ENCODE data around the gene DIAPH2. TPM values are rescaled to one million over a fixed set of nuclear protein-coding genes. Genes with fewer than 3 reads are reported as not detected.

DIAPH2 gene
- total and polyA plus RNA-seq, 2 donors (not counting 1 experiment from before 2014, with no cell fraction given), result 4.2 to 32.4 TPM

DNA sequence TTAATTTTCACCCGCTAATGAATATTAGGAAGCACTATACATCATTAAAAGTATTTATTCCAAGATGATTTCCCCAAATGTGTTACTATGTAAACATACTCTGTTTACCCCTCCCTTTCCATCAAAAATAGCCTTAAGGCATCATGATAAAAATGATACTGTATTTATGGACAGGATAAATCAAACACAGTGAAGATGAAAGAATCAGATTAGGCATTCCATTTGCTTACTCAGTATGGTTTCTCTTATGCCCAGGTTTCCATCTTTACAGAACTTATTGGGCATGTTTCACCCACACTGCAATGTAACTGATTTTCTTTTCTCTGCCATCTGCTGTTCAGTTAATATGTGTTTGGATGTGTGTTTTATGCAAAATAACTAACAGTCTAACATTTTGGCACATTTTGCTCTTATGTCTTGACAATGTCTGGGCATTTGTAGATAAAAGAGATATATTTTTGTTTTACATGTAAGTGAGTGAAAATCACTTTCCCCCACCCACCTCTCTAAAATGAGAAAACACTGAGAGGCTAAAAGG is 644.3 kb downstream of the DIAPH2 start:
- Histone ChIP-seq H2AFZ (ENCODE audit: insufficient read depth, low read depth, low read length, poor library complexity, severe bottlenecking) (no peak overlapping the region), H3K9me3 (ENCODE audit: control extremely low read depth in 1 of 3, control insufficient read depth in 2 of 3, insufficient read depth in 1 of 3, low read length in 2 of 3) (no peaks in the 10 kb centered on the region), H3K36me3 (replicated peaks in 1 of 2; ENCODE audit: control extremely low read depth in 1 of 2, control insufficient read depth in 1 of 2, extremely low read depth in 1 of 2, insufficient read depth in 2 of 2, low read length in 1 of 2) (no peaks in the 10 kb centered on the region), H3K9ac (ENCODE audit: low read length) (no peak overlapping the region), H3K27me3 (replicated peaks in 1 of 4; ENCODE audit: control extremely low read depth in 1 of 4, control insufficient read depth in 3 of 4, insufficient read depth in 4 of 4, low read length in 3 of 4) (no peaks in the 10 kb centered on the region), H3K79me2 (ENCODE audit: control insufficient read depth, insufficient read depth, low read length) (no peaks in the 10 kb centered on the region), H3K4me3 (ENCODE audit: control extremely low read depth in 1 of 5, extremely low read depth in 1 of 5, insufficient read depth in 1 of 5, low read depth in 2 of 5, low read length in 4 of 5) (no peak overlapping the region), H3K4me1 (ENCODE audit: control insufficient read depth in 2 of 2, insufficient read depth in 2 of 2, low read length in 2 of 2) (peaks cover 6% of the 10 kb centered on the region in 2 donors), H4K20me1 (ENCODE audit: control insufficient read depth, insufficient read depth, low read length, poor library complexity, severe bottlenecking) (no peaks in the 10 kb centered on the region), H3K4me2 (replicated peaks; ENCODE audit: low read depth, low read length, poor library complexity, severe bottlenecking) (no peak overlapping the region), H3K27ac (ENCODE audit: low read length in 2 of 2) (no peak overlapping the region)
- intact Hi-C loops (cut with micrococcal nuclease), result no loop called here
- H3K4me1 Mint-ChIP-seq, result peaks cover 12% of the 10 kb centered on the region
- H3K9me3 Mint-ChIP-seq (ENCODE audit: insufficient read depth), result no peaks in the 10 kb centered on the region
- DNase-seq (no peak), ATAC-seq (ENCODE audit: low read depth) (no peak)
- no CpG with 5 or more reads among the region's 1 CpG for WGBS (ENCODE audit: insufficient coverage)
- CTCF ChIA-PET, result no interaction called here
- no peak overlapping the region for H3K27ac Mint-ChIP-seq
- no peak overlapping the region for H3K4me3 Mint-ChIP-seq
- no peak for TF ChIP-seq EZH2 (IDR thresholded peaks at IDR 0.05; ENCODE audit: borderline replicate concordance, insufficient read depth, low read depth, low read length, poor library complexity, severe bottlenecking)
- TF ChIP-seq, protein P1, sequence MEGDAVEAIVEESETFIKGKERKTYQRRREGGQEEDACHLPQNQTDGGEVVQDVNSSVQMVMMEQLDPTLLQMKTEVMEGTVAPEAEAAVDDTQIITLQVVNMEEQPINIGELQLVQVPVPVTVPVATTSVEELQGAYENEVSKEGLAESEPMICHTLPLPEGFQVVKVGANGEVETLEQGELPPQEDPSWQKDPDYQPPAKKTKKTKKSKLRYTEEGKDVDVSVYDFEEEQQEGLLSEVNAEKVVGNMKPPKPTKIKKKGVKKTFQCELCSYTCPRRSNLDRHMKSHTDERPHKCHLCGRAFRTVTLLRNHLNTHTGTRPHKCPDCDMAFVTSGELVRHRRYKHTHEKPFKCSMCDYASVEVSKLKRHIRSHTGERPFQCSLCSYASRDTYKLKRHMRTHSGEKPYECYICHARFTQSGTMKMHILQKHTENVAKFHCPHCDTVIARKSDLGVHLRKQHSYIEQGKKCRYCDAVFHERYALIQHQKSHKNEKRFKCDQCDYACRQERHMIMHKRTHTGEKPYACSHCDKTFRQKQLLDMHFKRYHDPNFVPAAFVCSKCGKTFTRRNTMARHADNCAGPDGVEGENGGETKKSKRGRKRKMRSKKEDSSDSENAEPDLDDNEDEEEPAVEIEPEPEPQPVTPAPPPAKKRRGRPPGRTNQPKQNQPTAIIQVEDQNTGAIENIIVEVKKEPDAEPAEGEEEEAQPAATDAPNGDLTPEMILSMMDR (IDR thresholded peaks at IDR 0.05), result no peak
- POLR2A ChIA-PET, result no interaction called here
- no peaks in the 10 kb centered on the region for H3K27me3 Mint-ChIP-seq

DNA sequence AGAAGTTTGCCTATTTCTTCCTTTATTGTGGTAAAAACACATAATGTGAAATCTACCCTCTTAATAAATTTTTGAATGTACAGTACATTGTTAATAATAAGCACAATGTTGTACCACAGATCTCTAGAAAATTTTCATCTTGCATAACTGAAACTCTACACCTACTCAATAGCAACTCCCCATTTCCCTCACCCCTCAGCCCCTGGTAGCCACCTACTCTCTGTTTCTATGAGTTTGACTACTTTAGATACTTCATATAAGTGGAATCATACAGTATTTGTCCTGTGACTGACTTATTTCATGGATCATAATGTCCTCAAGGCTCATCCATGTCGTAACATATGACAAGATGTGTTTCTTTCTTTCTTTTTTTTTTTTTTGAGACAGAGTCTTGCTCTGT is 645.5 kb downstream of the DIAPH2 start:
- no peak for DNase-seq
- no peaks in the 10 kb centered on the region for H3K9me3 Mint-ChIP-seq (ENCODE audit: insufficient read depth)
- no peak overlapping the region for H3K4me3 Mint-ChIP-seq
- H3K4me1 Mint-ChIP-seq, result peaks cover 13% of the 10 kb centered on the region
- Histone ChIP-seq H3K4me3 (ENCODE audit: control extremely low read depth in 1 of 5, extremely low read depth in 1 of 5, insufficient read depth in 1 of 5, low read depth in 2 of 5, low read length in 4 of 5) (no peak overlapping the region), H3K4me1 (ENCODE audit: control insufficient read depth in 2 of 2, insufficient read depth in 2 of 2, low read length in 2 of 2) (peaks cover 6% of the 10 kb centered on the region in 2 donors), H3K27me3 (replicated peaks in 1 of 4; ENCODE audit: control extremely low read depth in 1 of 4, control insufficient read depth in 3 of 4, insufficient read depth in 4 of 4, low read length in 3 of 4) (no peaks in the 10 kb centered on the region), H3K9ac (ENCODE audit: low read length) (no peak overlapping the region), H3K9me3 (ENCODE audit: control extremely low read depth in 1 of 3, control insufficient read depth in 2 of 3, insufficient read depth in 1 of 3, low read length in 2 of 3) (no peaks in the 10 kb centered on the region), H4K20me1 (ENCODE audit: control insufficient read depth, insufficient read depth, low read length, poor library complexity, severe bottlenecking) (no peaks in the 10 kb centered on the region), H3K4me2 (replicated peaks; ENCODE audit: low read depth, low read length, poor library complexity, severe bottlenecking) (no peak overlapping the region), H3K79me2 (ENCODE audit: control insufficient read depth, insufficient read depth, low read length) (no peaks in the 10 kb centered on the region), H3K36me3 (replicated peaks in 1 of 2; ENCODE audit: control extremely low read depth in 1 of 2, control insufficient read depth in 1 of 2, extremely low read depth in 1 of 2, insufficient read depth in 2 of 2, low read length in 1 of 2) (no peaks in the 10 kb centered on the region), H2AFZ (ENCODE audit: insufficient read depth, low read depth, low read length, poor library complexity, severe bottlenecking) (no peak overlapping the region), H3K27ac (ENCODE audit: low read length in 2 of 2) (no peak overlapping the region)
- WGBS (ENCODE audit: insufficient coverage), result no CpG with 5 or more reads among the region's 1 CpG
- ChIA-PET CTCF (no interaction called here), POLR2A (no interaction called here)
- ATAC-seq (ENCODE audit: low read depth), result no peak
- H3K27me3 Mint-ChIP-seq, result no peaks in the 10 kb centered on the region
- TF ChIP-seq EZH2 (IDR thresholded peaks at IDR 0.05; ENCODE audit: borderline replicate concordance, insufficient read depth, low read depth, low read length, poor library complexity, severe bottlenecking), result no peak
- TF ChIP-seq, protein P1 (IDR thresholded peaks at IDR 0.05), result no peak
- H3K27ac Mint-ChIP-seq, result no peak overlapping the region
- intact Hi-C loops (cut with micrococcal nuclease), result no loop called here

Data from B cell (primary cell).